GM23338 (cell line): ENCODE data around the gene GABPB1.

Source experiments
- CREB1 ChIP-seq: fragments of 250-450 bp; sonication (Bioruptor Pico); IDR thresholded peaks from 2 replicates; pipeline ENCODE4 v1.5.0; 2020; ENCODE audit warnings: low read depth, mild to moderate bottlenecking, moderate library complexity
- EZH2 ChIP-seq: fragments of 200-600 bp; sonication (generic); IDR thresholded peaks from one replicate; pipeline ENCODE4 v1.8.0; 2017; ENCODE audit warnings: antibody characterized with exemption, mild to moderate bottlenecking, low read depth; ENCODE audit not compliant: unreplicated experiment
- EZH2phosphoT487 ChIP-seq: fragments of 200-600 bp; sonication (generic); IDR thresholded peaks from one replicate; pipeline ENCODE4 v1.8.1; 2018; ENCODE audit warnings: antibody characterized with exemption; ENCODE audit not compliant: unreplicated experiment
- JUNB ChIP-seq: IDR thresholded peaks from one replicate; pipeline ENCODE4 v1.6.1; 2016; ENCODE audit warnings: antibody characterized with exemption; ENCODE audit not compliant: unreplicated experiment
- NANOG ChIP-seq: IDR thresholded peaks from 2 replicates; pipeline ENCODE4 v1.6.1; 2016; ENCODE audit warnings: antibody characterized with exemption, borderline replicate concordance
- POLR2AphosphoS5 ChIP-seq: IDR thresholded peaks from 2 replicates; pipeline ENCODE4 v1.6.1; 2016; ENCODE audit warnings: antibody characterized with exemption, low read depth
- REST ChIP-seq: IDR thresholded peaks from one replicate; pipeline ENCODE4 v1.6.1; 2018; ENCODE audit warnings: antibody characterized with exemption; ENCODE audit not compliant: unreplicated experiment
- STAT1 ChIP-seq: IDR thresholded peaks from one replicate; pipeline ENCODE4 v1.6.1; 2016; ENCODE audit warnings: antibody characterized with exemption; ENCODE audit not compliant: unreplicated experiment
- ZNF331 ChIP-seq: fragments of 250-450 bp; sonication (Bioruptor Pico); IDR thresholded peaks from 2 replicates; pipeline ENCODE4 v1.5.0; 2020; ENCODE audit warnings: low read depth, mild to moderate bottlenecking, moderate library complexity
- TF ChIP-seq, protein P1 (sequence below), 2 experiments: fragments of 200-600 bp in 1 of 2; sonication (generic) in 1 of 2; conservative IDR thresholded peaks; 2 replicates each; pipeline versions ENCODE4 v1.5.1 to v1.6.1; 2016 to 2017; ENCODE audit warnings: antibody characterized with exemption in 2 of 2, low read depth in 2 of 2, mild to moderate bottlenecking in 2 of 2, moderate library complexity in 1 of 2
- TF ChIP-seq, protein P2 (sequence below): IDR thresholded peaks from 2 replicates; pipeline ENCODE4 v1.6.1; 2016; ENCODE audit warnings: antibody characterized with exemption

DNA sequence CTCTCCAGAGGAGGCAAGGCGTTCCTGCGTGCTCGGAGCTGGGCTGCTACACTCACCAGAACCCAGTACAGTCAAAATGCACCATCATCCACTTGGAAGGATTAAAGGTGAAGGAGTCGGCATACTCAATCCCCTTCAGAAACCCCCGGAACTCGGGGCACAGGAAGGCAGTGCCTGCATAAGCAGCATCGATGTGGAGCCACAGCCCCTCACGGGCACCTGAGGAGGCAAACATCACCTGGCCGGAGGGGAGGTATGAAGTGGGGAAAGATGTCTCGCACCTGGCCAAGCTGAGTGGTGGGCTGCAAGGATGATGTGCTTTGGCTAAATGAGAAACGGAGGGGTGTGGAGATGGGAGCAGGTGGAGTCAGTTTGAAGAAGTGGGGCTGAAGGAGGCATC is 102.4 kb downstream of the GABPB1 start:
- no peak for TF ChIP-seq EZH2
- TF ChIP-seq, protein P1, sequence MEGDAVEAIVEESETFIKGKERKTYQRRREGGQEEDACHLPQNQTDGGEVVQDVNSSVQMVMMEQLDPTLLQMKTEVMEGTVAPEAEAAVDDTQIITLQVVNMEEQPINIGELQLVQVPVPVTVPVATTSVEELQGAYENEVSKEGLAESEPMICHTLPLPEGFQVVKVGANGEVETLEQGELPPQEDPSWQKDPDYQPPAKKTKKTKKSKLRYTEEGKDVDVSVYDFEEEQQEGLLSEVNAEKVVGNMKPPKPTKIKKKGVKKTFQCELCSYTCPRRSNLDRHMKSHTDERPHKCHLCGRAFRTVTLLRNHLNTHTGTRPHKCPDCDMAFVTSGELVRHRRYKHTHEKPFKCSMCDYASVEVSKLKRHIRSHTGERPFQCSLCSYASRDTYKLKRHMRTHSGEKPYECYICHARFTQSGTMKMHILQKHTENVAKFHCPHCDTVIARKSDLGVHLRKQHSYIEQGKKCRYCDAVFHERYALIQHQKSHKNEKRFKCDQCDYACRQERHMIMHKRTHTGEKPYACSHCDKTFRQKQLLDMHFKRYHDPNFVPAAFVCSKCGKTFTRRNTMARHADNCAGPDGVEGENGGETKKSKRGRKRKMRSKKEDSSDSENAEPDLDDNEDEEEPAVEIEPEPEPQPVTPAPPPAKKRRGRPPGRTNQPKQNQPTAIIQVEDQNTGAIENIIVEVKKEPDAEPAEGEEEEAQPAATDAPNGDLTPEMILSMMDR (conservative IDR thresholded peaks at IDR 0.05; ENCODE audit: low read depth in 2 of 2), result no peak
- TF ChIP-seq POLR2AphosphoS5, result no peak
- TF ChIP-seq, protein P2, sequence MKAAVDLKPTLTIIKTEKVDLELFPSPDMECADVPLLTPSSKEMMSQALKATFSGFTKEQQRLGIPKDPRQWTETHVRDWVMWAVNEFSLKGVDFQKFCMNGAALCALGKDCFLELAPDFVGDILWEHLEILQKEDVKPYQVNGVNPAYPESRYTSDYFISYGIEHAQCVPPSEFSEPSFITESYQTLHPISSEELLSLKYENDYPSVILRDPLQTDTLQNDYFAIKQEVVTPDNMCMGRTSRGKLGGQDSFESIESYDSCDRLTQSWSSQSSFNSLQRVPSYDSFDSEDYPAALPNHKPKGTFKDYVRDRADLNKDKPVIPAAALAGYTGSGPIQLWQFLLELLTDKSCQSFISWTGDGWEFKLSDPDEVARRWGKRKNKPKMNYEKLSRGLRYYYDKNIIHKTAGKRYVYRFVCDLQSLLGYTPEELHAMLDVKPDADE, result no peak
- no peak for TF ChIP-seq NANOG
- no peak for TF ChIP-seq CREB1 (CRISPR knock-in tag)
- no peak for TF ChIP-seq EZH2phosphoT487
- no peak for TF ChIP-seq REST
- no peak for TF ChIP-seq JUNB
- TF ChIP-seq ZNF331 (CRISPR knock-in tag), result no peak
- TF ChIP-seq STAT1, result no peak
